ENCODE data around the gene BANF2. TPM values are rescaled to one million over a fixed set of nuclear protein-coding genes. Genes with fewer than 3 reads are reported as not detected.

Gene BANF2
- total RNA-seq, 4 donors from 2014 or later, result not detected

GRCh38 chr20:17678886-17679285 is 20.9 kb upstream of the BANF2 start:
- Histone ChIP-seq H3K27ac (peak overlapping the region in 3 of 4 donors; percentile 92 to 97 (median 94)), H3K27me3 (no peaks in the 10 kb centered on the region), H3K4me3 (no peak overlapping the region), H3K4me1 (peaks cover 0 to 52% (median 10%) of the 10 kb centered on the region in 4 donors), H3K9me3 (no peaks in the 10 kb centered on the region), H3K36me3 (peaks cover 0 to 10% (median 0%) of the 10 kb centered on the region in 3 donors)
- DNase-seq (ENCODE audit: low spot score in 2 of 2), result no peak
- TF ChIP-seq CTCF (IDR thresholded peaks at IDR 0.05), result no peak
- TF ChIP-seq POLR2A (IDR thresholded peaks at IDR 0.05), result no peak
- no peak for TF ChIP-seq EP300 (IDR thresholded peaks at IDR 0.05)
- 80 to 87% methylated on average over 3 of the region's 3 CpGs for WGBS, 2 donors

DNA sequence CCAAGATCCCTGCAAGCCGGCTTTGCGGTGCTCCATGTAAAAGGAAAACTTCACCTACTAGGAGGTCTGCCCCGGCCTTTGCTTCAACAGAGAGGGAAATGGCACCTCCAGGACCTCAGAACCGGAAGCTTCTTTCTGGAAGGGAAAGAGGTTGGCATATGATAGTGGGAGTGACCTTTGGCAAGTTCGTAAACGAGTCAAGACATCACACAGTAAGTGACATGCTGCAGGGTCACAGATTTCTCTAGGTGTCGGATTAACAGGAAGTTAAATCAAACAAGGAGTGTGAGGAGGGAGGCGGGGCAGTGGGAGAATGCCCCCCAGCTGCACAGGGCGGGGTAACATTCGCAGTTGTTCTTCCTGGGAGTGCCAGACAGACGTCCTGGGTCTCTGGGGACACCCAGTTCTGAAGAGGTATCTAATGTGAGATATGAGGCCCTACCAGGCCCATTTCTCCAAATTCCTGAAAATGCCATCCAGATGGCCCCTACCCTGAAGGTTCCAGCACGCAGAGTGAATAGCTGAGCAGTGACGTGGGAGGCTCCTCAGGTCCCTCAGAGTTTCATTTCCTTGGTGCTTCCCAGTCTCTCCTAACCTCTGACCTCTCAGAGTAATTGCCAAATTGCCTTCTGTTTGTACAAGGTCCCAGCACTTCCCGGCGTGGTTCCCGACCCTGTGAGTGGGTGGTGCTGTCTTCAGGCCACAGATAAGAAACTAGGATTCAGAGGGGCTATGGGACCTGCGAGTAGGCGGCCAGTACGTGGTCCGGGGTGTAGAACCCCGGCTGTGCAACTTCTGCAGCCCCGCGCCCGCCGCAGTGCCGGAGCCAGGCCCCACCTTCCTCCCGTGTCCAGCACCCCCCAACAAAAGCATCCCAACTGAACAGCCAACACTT is 19.6 kb upstream of the BANF2 start:
- TF ChIP-seq EP300 (IDR thresholded peaks at IDR 0.05) (no peak), CTCF (IDR thresholded peaks at IDR 0.05) (no peak), POLR2A (IDR thresholded peaks at IDR 0.05) (no peak)
- 15 to 26% methylated on average over 17 to 27 of the region's 27 CpGs for WGBS, 2 donors
- Histone ChIP-seq H3K36me3 (peaks cover 0 to 10% (median 0%) of the 10 kb centered on the region in 3 donors), H3K4me1 (peaks cover 0 to 39% (median 10%) of the 10 kb centered on the region in 4 donors), H3K4me3 (peak overlapping the region; percentile 72 to 94 (median 84)), H3K27me3 (no peaks in the 10 kb centered on the region), H3K27ac (peak overlapping the region; percentile 83 to 97 (median 93)), H3K9me3 (no peaks in the 10 kb centered on the region)
- peak in 1 of 2 donors; percentile 69 for DNase-seq (ENCODE audit: low spot score in 2 of 2)

DNA sequence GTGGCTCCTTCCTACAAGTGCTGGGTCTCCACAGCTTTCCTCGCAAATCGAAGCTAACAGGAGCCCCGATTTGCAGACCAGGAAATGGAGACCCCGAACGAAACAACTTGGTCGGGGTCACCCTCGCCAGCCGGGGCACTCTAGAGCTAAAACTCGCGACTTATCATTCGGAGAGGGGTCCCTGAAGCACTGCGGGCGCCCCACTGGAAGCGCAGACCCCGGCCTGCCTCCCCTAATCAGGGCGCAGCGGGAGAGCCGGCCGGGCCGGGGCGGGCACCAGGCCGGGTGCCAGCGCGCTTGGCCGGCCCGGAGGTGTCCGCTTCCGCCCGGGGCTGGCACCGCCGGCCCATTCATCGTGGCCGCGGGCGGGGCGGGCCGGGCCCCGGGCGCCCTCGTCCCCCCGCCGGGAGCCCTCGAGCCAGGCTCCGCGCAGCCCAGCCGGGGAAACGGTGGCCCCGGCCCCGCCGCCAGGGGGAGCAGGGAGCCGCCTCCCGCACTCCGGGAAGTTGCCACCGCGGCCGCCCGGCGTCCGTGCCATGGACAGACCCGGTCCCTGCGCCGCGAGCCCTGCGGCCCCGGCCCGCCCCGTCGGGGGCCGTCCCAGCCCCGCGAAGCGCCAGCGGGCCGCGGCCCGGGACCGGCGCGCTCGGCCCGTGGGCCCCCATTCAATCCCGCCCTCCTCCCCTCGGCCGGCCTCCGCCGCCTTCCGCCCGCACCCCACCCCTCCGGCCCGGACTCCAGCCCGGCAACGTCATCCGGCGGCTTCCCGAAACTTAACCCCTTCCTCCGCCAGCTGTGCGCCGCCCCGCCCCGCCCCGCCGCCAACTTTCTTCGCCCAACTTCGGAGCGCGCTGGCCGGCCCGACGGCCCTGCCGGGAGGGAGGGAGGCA is 18.7 kb upstream of the BANF2 start:
- peak; percentile 62 to 69 for DNase-seq (ENCODE audit: low spot score in 2 of 2)
- TF ChIP-seq EP300 (IDR thresholded peaks at IDR 0.05), result no peak
- peak; percentile 63 to 99 (median 96) for TF ChIP-seq CTCF (IDR thresholded peaks at IDR 0.05)
- peaks cover 0 to 10% (median 0%) of the 10 kb centered on the region in 3 donors for H3K36me3 ChIP-seq
- no peaks in the 10 kb centered on the region for H3K27me3 ChIP-seq
- peak overlapping the region; percentile 72 to 94 (median 84) for H3K4me3 ChIP-seq
- H3K27ac ChIP-seq, result peak overlapping the region; percentile 83 to 97 (median 93)
- H3K4me1 ChIP-seq, result peaks cover 0 to 30% (median 10%) of the 10 kb centered on the region in 4 donors
- no peaks in the 10 kb centered on the region for H3K9me3 ChIP-seq
- 0 to 1% methylated on average over 11 to 68 of the region's 110 CpGs for WGBS, 2 donors

DNA sequence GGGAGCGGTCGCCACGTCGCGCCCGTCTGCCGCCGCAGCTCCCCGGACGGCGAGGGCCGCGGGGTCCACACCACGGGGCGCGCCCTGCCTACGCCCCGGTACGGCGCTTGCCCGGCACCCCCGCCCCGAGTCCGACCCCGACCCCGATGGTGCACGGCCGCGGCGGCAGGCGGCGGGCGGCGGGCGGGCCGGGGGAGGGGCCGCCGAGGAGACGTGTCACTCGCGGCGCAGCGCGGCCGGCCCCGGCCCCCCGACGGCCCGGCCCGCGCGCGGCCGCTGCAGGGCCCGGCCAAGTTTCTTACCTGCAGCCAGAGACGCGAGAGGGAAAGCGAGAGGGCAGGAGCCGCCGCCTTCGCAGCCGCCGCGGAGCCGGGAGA is 18.1 kb upstream of the BANF2 start:
- peaks cover 0 to 10% (median 0%) of the 10 kb centered on the region in 3 donors for H3K36me3 ChIP-seq
- H3K9me3 ChIP-seq, result peaks cover 0 to 6% (median 0%) of the 10 kb centered on the region in 4 donors
- H3K4me3 ChIP-seq, result peak overlapping the region; percentile 72 to 94 (median 86)
- H3K4me1 ChIP-seq, result peaks cover 0 to 24% (median 10%) of the 10 kb centered on the region in 4 donors
- TF ChIP-seq CTCF (IDR thresholded peaks at IDR 0.05) (no peak), POLR2A (IDR thresholded peaks at IDR 0.05) (no peak), EP300 (IDR thresholded peaks at IDR 0.05) (no peak)
- WGBS, 2 donors, result 3% methylated on average over 7 of the region's 65 CpGs; no CpG with 5 or more reads in 1 of the 2 donors
- peak overlapping the region; percentile 83 to 97 (median 93) for H3K27ac ChIP-seq
- DNase-seq (ENCODE audit: low spot score in 2 of 2), result no peak
- H3K27me3 ChIP-seq, result no peaks in the 10 kb centered on the region
